ENCODE measurements around the gene KCNJ14.

DNA sequence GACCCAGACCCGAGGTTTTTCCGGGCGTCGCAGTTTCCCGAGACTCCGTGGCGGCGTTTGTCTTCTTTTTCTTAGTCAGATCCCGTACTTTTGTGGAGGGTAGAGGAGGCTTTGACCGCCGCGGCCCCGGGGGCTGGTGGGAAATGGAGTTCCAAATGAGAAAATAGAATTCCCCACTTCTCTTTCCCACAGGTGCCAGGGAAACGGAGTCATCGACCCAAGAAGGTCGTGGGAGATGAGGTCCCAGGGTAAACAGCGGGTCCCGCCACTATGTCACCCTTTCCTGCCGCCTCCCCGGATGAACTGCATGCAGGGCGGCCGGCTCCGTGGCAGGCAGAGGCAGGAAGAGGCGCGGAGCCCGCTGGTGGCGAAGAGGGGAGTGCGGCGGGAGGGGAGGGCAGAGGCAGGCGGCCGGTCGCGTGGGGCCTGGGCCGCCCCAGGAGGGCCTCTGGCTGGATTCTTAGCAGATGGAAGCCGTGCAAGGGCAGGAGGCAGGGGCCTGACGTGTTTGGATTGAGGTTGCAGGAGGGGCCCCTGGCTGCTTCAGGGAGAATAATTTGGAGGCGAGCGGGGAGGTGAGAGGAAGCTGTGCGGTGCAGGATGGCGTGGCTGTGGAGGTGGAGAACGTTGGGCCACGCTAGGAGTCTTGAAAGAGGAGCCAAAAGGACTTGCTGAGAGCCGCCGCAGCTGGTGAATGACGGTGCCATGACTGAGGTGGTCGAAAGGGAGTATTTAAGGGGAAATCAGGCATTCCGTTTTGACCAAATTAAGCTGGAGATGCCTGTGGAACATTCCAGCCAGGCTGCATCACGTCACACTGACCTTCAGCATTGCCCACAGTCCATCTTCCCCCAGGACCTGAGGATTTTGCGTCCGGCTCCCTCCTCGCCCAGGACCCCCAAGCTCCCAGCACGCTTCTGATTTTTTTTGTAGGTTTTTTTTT lies 25.5 kb downstream of the KCNJ14 start:
- TF ChIP-seq, protein P1, sequence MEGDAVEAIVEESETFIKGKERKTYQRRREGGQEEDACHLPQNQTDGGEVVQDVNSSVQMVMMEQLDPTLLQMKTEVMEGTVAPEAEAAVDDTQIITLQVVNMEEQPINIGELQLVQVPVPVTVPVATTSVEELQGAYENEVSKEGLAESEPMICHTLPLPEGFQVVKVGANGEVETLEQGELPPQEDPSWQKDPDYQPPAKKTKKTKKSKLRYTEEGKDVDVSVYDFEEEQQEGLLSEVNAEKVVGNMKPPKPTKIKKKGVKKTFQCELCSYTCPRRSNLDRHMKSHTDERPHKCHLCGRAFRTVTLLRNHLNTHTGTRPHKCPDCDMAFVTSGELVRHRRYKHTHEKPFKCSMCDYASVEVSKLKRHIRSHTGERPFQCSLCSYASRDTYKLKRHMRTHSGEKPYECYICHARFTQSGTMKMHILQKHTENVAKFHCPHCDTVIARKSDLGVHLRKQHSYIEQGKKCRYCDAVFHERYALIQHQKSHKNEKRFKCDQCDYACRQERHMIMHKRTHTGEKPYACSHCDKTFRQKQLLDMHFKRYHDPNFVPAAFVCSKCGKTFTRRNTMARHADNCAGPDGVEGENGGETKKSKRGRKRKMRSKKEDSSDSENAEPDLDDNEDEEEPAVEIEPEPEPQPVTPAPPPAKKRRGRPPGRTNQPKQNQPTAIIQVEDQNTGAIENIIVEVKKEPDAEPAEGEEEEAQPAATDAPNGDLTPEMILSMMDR (conservative IDR thresholded peaks at IDR 0.05; ENCODE audit: low read length): no peak
- no peak for TF ChIP-seq EZH2phosphoT487 (IDR thresholded peaks at IDR 0.05; ENCODE audit: borderline replicate concordance)

Measured in Loucy (cell line).